GM20000 (cell line): ENCODE measurements around the gene GSTO2.

Experiments used
- DNase-seq: peaks from one replicate; pipeline ENCODE4 v3.0.0; 2012; ENCODE audit warnings: low spot score
- TF ChIP-seq, protein P1 (sequence below): IDR thresholded peaks from 2 replicates; pipeline ENCODE4 v1.5.1; 2012; ENCODE audit warnings: mild to moderate bottlenecking, control low read depth; ENCODE audit errors: extremely low read depth, missing control alignments

GSTO2 gene

DNA sequence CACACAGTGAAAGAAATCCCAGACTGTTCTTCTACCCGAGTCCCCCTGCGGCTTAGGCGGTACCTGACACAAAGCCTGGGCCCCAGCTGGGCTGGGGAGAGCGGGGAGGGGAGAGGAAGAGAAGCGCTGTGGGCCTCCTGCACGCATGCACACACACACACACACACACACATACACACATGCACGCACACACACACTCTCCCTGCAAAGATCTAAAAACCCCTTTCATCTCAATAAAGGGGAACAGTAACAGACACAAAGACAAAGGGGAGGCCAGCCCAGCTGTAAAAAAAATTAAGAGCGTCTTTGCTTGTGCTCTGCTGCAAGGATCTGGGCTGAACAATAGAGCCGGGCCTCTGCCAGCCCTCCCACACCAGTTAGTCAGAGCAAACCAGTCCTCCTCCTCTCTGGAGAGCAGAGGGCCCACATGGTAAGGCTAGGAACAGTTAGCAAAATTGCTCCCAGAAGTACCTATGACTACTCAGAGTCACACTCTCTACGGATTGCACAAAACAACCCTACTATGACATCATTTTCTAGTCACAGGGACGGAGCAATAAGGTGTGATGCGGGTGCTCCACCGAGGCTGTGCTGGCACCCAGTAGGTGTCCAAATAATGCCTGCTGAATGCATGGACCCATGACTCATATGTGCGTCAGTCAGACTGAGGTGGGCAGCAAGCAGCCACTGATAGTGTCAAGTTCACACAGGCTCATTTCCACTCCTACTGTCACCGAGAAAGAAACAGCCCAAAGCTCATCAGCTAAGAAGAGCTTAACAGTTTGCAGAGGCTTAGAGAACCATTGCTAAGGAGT, 60.1 kb downstream of the GSTO2 start:
- TF ChIP-seq, protein P1, sequence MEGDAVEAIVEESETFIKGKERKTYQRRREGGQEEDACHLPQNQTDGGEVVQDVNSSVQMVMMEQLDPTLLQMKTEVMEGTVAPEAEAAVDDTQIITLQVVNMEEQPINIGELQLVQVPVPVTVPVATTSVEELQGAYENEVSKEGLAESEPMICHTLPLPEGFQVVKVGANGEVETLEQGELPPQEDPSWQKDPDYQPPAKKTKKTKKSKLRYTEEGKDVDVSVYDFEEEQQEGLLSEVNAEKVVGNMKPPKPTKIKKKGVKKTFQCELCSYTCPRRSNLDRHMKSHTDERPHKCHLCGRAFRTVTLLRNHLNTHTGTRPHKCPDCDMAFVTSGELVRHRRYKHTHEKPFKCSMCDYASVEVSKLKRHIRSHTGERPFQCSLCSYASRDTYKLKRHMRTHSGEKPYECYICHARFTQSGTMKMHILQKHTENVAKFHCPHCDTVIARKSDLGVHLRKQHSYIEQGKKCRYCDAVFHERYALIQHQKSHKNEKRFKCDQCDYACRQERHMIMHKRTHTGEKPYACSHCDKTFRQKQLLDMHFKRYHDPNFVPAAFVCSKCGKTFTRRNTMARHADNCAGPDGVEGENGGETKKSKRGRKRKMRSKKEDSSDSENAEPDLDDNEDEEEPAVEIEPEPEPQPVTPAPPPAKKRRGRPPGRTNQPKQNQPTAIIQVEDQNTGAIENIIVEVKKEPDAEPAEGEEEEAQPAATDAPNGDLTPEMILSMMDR = no peak
- no peak for DNase-seq

DNA sequence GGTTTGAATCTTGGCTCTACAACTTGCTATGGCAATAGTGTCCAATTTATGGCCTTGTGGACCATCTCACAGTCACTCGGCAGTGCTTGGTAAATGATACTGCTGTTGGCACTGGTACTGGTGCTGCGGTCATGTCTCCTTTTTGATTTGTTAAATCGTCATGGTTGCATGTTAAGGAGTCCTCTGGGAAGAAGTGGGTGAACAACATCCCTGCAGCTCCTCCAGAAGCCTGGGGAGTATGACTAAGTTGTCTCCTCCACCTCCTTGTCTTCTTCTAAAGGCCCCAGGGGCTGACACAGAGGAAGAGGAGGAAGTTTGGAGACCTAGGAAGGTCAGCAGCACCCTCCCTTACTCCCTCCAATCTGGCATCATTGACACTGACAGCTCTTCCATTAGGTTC, 60.8 kb downstream of the GSTO2 start:
- no peak for DNase-seq
- TF ChIP-seq, protein P1 = no peak

DNA sequence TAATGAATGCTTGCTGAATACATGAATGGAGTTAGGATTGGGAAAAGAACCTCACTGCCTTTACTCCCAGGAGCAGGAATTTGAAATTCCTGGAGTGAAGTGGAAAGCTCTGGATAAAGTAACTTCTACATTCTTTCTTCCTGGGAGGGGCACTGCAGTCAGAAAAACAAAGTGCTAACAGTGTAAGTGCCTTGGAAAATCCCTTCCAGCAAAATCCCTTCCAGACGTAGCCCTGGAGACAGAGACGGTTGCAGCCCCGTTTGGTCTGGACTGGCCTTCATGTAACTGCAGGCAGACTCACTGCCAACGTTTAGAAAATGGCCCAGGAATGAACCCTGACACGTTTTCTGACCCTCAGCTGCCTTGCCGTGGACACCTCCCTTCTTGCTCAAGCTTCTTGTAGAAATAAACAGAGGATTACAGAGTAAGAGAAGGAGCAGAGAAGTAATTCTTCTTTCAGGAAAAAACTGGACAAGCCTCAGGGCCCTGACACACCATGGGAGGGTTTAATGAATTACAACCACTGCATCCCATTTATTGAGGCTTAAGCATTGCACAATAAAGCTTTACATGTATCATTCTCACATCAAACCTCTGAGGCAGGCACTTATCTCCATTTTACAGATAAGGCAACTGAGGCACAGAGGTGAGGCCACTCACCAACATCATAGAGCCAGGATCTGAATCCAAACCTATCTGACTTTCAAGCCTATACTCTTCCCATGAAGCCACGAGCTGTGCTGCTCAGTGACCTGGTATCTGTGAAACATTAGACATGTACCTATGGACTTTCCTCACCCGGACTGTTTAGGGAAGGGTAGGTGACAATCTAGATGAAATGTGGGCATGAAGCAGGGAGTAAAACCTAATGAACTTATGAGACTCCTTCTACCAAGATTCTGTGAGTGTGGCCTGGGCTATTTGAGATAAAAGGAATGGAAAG, 61.5 kb downstream of the GSTO2 start:
- no peak for DNase-seq
- TF ChIP-seq, protein P1 = no peak

DNA sequence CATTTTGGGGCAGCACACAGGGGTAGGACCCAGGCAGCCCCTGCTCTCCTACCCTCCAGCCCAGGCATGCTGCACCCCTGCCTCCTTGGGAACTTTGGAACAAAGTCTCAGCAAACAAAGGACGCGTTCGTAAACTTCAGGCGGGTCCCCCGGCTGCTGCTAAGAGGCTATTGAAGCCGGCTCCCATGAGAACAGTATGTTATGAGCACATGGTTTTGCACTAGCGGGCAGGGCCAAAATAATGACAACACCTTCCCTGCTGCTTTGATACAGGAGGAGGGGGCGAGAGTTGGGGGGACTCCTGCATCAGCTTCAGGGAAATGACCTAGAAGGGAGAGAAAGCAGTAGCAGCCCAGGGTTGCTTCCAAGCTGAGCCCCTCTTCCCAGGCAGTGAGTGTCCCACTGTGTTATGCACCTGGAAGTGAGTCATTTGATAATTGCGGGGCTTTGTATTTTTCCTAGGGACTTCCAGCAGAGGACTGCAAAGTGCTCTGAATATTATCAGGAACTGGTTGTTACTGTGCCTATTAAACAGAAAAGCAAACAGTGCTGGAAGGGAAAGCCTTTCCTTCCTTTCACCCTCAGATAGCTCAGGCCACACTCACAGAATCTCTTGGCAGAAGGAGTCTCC, 62.3 kb downstream of the GSTO2 start:
- no peak for DNase-seq
- TF ChIP-seq, protein P1 = no peak

DNA sequence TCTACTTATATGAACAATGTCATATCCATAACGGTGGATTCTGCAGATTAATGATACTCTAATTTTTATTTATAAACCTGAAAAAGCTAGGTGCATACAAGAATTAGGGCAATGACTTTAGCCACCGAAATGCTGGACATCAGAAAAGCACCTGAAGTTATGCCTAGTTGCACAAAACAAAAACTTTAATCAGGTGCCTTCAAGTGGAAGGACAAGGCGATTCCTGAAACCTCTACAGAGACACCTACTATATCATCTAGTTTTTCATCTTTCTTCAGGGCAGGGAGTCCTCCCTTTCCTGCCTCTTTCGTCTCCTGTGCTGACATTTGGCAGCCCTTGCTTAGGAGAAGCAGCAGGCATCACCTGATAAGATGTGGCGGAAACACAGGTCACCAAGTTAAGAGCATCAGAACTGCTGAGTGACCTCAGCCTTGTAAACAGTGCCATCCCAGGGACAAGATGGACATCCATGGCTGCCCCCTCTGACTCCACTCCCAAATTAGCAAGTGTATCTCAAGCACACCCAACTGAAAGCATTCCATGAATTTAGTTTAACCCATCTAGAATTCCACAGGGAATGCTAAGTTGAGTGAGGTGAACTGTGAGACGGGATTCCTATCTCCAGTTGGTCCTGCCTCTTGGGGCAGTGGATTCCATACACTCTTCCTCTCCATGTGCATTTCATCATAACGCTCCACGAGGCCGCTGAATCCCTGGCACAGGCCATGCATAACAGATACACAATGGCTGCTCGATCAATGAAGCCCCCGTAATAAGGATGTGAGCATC, 63.5 kb downstream of the GSTO2 start:
- TF ChIP-seq, protein P1 = no peak
- DNase-seq = no peak

DNA sequence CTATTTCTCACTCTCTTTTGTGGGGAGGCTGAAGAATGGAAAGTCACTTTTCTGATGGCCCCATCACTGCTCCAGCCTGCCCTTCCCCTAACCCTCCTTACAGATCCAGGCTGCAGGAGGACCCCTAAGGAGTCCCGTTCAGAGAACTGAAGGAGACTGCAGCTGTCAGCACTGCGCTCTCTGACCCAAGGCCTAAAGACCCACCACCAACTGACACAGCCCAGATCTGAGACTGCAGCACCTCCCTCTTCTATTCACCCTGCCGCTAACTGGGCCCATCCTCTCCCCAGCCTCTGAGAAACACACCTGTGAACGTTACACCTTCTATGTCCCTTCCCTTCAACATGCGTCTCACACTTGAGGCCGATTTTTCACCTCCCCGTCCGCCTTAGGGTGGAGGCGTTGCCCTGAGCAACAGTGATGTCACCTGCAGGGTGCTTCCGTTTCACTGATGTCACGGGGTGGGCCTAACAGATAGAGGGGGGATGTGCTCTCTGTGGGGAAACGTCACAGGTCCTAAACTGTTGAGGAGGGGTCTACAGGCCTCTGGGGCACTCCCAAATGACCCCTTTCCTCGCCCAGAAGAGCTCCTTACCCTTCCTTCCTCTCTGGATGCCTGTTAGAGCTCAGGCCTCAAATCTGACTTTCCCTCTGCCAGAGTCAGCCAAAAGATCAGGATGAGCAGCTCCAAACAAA, 64.2 kb downstream of the GSTO2 start:
- no peak for DNase-seq

More for the DNA sequence above, 64.2 kb downstream of the GSTO2 start:
- TF ChIP-seq, protein P1 = no peak
